ENCODE results near the gene DTNA. TPM values are rescaled to one million over a fixed set of nuclear protein-coding genes. Genes with fewer than 3 reads are reported as not detected.

Gene DTNA
- total RNA-seq, result 3.4 and 4.9 TPM in 2 replicates

GRCh38 chr18:34709750-34710441 lies at the start of gene DTNA:
DTNA (plus strand) TSS chr18:34710298; CDS start chr18:34755977, 45,679 bp downstream.

Measured in mammary microvascular endothelial cell (primary cell).